DMS79 (cell line): ENCODE data around the gene LGR4.

Source experiments
- DNase-seq: peaks from one replicate; lab custom pipeline; 2025; lab: John Stamatoyannopoulos, UW

LGR4 gene

DNA sequence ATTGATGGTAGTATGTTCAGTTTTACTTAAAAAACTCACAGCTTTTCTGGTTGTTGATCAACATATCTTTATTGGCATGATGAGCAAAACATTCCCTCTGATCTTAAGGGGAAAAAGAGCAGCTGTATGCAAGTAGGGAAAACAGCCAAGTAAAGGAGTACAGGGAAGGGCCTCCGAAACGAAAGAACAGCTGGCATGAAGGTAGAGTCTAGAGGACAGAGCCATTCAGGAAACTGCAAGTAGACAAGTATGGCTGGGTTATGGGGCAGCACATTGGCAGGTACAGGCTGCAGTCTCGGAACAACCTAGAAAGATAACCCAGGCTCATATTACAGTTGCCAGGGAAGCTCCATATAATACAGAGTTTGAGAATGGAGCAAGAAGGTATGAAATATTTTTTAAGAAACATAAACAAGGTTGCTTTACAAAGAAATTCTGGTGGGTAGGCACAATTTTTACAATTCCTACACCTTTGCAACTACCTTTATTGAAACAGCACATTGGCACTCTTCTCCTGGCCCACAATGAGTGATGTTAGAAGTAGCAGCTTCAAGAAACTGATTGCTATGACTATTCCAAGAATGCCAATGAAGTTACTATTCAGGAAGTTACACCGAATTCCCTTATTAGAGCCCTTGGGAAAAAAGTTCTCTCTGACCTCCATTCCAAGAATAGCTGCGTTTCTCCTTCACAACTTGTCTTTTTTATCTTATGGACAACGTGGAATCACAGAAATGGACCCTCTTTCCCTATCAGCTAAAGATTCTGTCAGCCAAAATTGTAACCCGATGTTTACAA lies 45.2 kb downstream of the LGR4 start:
- DNase-seq: no peak

DNA sequence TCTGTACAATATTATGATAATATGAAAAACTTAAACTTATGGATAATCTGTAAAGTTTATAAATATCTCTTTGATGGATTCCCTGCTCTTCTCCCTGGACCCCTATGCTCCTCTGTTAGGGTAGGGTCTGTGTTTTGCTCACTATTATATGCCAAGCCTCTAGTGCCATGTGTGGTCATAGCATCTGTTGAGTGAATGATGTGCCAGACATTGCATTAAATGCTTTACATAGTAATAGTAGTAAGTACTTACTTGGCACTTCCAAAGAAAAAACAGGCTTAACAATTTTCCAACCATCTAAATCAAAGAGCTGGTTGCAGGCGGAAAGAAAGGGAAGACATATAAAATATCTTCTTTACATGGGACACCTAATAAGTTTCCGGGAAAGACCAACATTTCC lies 46.8 kb downstream of the LGR4 start:
- DNase-seq: no peak

DNA sequence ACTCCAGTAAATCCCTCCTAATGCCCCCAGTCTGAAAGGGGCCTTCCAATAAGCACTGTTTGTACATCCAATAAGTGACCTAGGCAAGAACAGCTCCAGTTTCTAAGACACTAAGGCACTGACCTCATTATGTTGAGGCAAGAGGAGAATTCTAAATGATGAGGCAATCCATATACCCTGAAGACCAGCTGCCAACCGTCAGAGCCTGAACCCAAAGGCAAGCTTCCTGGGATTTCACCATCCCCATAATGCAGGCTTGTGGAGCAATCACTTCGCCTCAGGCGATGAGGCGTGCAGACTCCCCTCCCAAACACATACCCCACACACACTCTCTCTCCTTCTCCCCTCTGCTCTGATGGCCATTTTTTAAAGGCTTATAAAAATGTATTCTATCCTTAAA lies 49.5 kb downstream of the LGR4 start:
- DNase-seq: no peak

DNA sequence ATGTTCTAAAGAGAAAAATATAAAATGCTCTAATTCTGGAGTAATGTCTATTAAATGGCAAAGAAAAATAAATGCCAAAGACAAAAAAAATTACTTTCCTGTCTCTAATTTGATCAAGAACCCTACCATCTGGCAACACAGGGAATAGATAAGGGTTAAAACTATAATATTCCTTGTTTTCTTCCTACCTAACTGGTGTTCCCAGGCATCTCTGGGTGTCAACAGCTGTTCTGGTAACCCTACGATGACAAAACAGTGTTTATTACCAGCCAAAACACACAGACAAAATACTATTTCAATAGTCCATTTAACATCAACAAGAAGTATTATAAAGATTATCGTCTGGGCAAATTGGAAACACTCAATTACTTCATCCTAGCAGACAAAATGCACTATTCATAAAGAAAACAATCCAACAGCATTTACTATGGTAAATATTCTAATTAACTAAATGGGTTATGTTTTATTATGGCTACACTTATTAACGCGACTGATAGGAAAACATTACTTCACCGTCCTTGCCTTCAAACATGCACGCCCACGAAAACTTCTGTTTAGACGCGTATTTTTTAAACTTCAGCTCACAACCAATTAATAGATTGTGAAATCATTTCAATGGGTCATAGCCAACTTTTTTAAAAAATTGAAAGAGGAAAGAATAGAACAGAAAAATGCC lies 50.6 kb downstream of the LGR4 start:
- DNase-seq: no peak

DNA sequence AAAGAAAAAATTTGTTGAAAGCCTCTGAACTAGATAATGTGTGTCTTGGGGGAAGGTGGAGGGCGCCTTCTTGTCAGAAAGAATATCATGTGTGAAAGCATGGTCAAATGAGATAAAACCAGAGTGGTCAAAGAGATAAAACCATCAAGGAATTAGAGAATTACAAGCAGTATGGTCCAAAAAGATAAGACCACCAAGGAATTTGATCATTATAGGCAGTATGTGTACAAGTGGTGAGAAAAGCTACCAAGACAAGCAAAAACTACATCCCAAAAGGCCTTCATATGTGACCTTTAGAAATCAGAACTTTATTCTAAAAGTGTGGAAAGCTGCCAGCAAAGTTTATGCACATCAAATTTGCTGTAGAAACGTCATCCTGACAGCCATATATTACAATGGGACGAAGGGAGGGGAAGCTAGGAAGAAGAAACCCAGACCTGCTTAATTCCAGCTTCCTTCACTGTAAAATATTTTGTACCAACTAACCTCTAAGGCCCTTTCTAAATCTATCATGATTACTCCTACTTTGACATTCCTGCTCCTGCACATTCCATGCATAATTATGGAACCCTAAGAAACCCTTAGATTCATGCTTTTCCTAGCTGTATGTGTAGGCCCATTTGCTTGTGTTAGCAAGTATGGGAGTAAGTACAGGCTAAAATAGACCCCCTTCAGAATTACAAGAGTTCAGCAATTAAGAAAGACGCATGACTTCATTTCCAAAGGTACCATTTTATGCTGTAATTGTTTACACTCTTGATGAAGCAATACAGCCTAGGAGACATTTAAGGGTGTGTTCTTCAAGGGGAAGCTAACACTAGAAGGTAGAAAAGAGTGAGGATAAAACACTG lies 51.6 kb downstream of the LGR4 start:
- DNase-seq: no peak

DNA sequence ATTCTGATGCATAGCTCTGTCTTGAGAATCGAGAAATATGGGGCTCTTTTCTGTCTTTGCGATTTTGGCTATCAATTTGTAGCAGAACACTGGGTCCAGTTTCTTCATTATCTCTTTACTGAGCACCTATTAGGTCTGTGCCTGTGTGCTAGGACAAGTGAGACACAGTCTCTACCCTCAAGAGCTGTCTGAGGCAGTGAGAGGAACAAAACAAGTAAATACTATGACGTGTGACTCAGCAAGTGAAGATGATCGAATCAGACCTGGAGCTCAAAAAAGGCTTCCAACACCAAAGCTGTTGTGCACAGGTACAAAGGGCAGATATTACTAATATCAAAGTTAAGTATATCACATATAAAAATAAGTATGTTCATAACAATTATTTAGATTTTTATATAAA lies 52.4 kb downstream of the LGR4 start:
- DNase-seq: no peak

DNA sequence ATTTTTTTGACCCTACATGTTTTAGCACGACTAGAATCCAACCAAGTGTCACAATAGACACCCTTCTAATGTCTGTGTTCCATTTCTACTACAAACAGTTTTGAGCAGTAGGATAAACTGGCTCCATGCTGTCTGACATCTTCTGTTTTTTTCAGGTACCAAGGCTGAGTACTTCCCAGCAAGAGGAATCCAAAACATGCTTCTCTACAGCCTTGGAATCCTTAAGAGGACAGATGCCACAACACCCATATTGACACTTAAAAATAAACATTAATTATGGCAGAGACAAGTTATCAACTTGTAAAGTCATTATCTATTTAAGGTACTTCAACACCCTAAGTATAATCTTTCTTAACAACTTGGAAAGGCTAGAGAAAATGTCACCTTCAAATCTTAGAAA lies 54.2 kb downstream of the LGR4 start:
- no peak for DNase-seq

DNA sequence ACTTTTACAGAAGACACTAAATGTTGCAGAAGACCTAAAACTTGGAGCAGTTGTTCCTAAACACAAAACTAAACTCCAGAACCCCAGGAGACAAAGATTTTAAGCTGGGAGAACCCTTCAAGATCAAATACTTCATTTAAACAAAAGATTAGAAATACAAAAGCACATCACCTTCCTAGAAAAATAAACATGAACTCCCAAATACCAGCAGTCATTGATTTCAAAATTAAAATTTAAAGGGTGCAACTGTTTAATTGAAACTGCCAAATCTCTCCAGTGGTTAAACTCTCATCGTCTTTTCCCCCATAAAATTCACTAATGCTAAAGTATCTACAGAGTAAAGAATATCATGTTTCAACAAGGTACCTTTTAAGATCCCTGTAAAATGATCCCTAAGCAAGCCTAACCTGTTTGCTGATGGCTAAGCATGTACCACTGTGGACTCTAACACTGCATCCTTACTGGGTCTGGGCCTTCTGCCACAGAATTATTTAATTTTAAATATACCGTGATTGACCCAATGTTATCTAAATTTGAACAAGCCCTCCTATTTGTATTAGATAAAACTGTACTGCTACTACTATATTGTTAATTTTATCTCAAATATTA lies 55.9 kb downstream of the LGR4 start:
- peak; percentile 41 for DNase-seq

DNA sequence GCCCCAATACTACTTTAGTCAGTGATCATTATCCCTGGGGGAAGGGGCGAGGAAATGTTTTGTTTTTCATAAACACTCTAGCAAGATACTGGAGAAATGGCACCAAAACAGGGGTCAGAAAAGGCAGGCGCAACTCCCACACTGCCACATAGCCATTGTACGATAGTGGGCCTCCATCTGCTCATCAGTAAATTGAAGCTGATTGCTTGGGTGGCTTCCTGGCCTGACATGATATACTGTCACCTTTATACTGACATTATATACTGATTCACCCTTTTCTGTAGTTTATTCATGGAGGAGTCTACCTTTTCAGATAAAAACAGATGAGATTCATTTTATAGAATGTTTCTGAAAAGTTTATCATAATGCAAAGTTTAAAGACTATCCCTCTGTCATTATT lies 57.9 kb downstream of the LGR4 start:
- DNase-seq: no peak

DNA sequence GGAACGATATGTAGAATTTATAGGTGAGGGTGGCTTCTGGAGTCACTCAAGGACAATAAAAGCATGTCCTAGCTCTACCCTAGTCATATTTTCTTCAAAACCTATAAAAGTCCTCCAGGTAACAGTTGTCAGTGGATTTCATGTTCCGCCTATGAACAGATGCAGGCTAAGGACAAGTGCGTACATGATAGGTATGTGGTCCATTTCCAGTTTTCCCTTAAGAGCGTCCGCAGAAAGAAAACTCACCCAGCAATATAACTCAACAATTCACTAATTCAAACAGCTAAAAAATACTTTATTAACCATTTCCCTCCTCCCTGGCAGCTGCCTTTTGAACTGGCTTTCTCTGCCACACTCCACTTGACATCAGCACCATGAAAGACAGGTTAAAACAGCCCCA lies 59.4 kb downstream of the LGR4 start:
- no peak for DNase-seq

DNA sequence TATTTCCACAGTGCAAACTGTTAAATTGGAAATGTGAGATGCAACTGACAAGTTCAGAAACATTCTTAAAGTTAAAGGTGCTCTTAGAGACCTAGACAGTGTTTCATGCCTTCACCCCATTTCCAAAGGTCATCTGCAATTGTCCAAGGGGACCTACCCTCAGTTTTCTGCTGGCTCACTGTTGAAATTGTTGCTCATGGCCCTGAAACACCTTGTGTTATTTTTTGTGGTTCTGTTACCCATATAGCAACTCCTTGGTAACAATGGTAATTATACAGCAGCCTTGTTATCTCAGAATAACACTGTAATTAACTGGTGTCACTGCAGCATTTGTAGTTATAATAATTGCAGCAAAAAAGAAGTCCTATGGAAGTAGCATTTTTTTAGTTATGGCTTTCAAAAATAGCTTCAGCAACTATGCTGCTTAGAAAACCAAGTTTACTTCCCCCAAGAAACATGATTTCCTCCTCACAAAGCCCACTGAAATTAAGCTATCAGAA lies 60.3 kb downstream of the LGR4 start:
- DNase-seq: no peak

DNA sequence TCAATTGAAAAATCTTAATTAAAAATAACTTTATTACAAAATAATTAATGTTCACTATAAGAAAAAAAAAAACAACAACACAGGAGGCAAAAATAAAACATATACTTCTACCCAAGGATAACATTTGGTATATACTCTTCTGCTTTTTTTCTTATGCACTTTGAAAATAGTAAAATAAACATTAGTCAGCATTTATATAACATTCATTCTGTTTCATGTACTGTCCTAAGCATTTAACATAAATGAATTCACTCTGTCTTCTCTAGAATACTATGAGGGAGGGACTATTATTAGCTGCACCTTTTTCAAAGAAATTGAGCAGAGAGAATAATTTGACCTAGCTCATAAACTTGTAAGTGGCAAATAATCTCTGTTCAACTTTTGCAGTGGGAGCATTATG lies 61.3 kb downstream of the LGR4 start:
- DNase-seq: no peak

DNA sequence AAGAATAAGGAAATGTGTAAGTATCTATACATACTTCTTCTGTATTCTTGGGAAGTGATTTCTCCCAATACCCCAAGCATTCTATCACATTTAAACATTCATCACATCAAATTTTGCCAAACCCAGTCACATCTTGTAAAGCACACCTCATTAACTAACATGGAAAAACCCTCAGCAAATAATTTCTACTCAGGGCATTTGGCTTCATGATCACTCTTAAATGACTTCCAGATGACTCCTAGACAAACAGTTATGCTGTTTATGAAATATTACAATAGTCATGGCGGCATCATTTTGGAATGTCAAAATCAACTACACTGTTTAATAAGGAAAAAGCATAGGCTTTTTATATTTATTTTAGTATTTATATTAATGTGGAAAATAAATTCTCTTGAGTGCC lies 62.3 kb downstream of the LGR4 start:
- no peak for DNase-seq

DNA sequence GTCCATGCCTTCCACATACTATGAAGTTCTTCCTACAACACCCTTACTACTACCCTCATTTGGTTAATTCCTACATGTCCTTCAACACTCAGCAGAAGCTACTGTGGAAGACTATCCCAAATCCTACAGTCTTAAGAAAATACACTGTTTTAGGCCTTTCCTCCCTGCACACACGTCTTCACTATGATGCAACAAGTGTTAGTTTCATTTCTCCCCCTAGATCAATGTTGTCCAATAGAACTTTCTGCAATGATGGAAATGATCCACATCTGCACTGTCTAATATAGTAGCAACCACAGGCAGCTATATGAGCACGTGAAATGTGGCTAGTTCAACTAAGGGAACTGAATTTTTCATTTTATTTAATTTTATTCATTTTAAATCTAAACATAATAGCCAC lies 62.8 kb downstream of the LGR4 start:
- no peak for DNase-seq

DNA sequence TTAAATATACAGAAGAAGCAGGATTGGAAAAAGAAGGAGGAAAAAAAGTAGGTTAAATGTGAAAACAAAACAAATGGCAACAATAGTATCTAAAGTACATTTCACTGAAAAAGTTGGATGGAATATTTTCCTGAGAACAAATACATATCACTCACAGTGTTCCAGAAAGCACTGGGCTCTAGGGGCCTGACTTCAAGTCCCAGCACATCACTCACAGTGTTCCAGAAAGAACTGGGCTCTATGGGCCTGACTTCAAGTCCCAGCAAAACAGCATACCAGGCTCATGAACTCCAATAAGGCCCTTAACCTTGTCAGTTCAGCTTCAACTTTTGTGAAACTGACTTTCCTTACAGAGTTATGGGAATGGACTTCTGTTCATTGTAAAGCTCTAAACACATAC lies 63.5 kb downstream of the LGR4 start:
- DNase-seq: no peak

DNA sequence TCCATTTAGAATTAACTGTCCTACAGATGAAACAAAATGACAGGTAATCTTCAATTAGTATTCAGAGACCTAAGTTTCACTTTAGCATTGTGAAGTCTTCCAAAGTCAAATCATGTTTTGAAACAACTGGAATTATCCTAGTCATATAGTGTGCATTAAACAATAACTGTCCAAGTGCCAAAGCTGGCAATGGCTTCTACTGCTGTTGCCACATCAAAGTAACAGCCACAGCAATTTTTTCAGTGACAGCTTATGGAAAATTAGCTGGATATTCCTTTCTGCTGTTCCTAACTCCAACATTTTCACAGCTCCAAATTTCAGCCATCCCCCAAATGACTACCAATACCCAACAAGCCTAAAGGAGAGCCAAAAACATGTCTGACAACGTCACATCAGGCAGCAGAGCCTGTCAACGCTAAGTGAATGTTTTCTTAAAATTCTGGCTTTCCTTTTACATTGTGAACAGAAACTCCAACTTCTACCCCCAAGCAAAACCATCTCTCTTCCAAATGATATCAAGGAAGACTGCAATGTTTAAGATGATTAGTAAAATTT lies 64.3 kb downstream of the LGR4 start:
- DNase-seq: no peak

DNA sequence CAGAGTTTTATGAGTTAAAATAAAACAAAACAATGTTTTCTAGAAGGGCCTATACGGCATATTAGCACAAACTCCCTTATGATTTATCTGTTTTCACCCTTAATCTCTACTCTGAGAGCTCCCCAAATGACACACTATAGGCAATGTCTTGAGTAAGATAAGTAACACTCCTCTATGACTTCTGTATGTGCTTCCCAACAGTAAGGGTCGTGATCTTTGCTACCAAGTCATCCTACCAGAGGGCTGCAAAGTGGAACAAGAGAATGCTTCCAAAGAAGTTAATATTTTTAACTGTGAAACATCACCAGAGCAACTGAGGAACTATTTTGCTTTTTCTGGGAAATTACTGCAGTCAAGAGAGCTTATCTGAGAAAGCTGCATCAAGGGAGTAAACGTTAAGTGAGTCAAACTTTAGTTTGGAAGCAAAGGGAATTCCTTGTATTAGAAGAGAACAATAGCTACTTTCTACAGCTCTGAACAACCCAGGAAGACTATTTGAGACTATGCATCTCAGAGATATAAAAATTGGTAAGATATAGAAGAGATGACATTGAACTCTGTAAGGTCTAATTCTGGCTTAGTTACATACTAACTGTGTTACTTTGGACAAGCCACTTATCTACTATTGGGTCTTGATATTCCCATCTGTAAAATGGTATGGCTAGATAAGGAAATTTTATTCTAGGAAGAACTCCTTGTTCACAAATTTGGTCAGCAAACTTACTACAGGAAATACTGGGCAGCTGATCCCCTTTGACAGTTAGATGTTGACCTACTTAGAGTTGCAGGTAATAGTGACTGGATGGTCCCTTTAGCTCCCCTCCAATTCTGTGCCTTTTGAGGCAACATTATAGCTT lies 65.9 kb downstream of the LGR4 start:
- no peak for DNase-seq

DNA sequence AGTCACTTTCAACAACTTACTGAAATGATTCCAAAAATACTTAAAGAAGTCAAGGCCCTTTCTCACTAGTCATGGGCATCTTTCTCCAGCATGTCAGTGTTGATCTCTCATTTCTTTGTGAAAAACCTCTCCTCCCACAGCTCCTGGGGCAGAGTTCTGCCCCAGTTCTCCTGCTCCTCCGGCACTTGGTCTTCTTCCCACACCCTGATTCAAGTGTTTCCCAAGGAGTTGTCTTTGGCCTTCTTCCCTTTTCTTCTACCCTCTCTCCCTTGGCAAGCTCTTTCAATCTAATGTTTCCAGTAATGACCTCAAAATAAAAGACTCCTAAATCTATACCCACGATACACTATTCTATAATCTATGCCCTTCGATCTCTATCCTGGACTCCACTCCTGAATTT lies 67.5 kb downstream of the LGR4 start:
- no peak for DNase-seq

DNA sequence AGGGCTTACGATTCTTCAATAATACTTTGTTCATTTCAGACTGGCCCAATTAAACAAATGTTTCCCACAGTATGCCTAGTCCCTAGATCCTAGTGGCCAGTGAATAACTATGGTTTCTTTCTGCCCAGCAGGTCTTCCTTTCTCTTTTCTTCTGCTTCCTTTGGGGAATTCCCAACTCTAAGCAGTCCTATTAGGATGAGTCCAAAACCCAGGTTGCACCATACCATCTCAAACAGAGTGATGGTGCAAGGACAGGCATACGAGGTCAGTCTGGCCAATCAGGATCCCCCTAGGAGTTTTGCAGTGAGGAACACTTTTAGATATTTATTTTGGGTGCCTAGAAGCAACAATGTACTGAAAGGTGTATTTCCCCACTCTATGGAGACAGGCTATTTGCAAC lies 68.2 kb downstream of the LGR4 start:
- no peak for DNase-seq

DNA sequence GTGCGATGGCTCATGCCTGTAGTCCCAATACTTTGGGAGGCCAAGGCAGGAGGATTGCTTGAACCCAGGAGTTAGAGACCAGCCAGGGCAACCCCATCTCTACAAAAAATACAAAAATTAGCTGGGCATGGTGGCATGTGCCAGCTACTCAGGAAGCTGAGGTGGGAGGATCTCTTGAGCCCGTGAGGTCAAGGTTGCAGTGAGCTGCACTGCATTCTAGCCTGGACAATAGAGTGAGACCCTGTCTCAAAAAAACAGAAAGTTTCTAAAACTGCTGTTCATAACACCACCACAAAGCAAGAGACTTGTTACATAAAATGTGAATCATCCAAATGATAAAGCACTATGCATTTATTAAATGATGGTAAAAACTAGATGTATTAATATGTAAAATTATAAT lies 69.4 kb downstream of the LGR4 start:
- DNase-seq: no peak

DNA sequence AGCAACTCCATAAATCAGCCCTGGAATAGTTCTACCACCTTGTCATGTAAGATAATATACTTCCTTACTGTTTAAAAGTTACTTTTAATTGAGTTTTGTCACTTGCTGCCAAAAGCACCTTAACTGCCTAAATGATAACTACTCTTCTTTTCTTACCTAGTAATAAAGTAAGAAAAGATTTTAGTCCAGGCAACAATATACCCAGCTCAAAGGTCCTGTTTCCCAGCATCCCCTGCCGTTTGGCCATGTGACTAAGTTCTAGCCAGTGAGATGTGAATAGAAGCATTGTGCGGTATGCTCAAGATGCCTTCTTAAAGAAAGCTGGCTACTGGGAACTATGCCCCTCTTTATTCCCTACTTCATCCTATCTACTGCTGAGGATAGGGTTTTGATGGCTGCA lies 70.1 kb downstream of the LGR4 start:
- no peak for DNase-seq
